ENCODE data around the gene ABCG5.

ABCG5 gene

GRCh38 chr2:43764086-43764705 is 74.4 kb downstream of the ABCG5 start:
- DNase-seq (ENCODE audit: insufficient read length, low spot score): no peak
- FAIRE-seq: no peak

GRCh38 chr2:43763091-43763490 is 75.5 kb downstream of the ABCG5 start:
- no peak for DNase-seq (ENCODE audit: insufficient read length, low spot score)
- no peak for FAIRE-seq

Measured in GM19239 (cell line).